MM.1S (cell line): ENCODE results near the gene NTM.

ENCODE experiments used
- DNase-seq: peaks from one replicate; pipeline ENCODE4 v3.0.0-alpha.2; 2015
- H2AFZ ChIP-seq: fragments of 300-600 bp; sonication (generic); 2 replicates; pipeline ENCODE4 v1.6.0; 2016; ENCODE audit warnings: antibody characterized with exemption, low read length
- H3F3A ChIP-seq: fragments of 300-600 bp; sonication (generic); 2 replicates; pipeline ENCODE4 v1.6.1; 2016; ENCODE audit warnings: mild to moderate bottlenecking, antibody characterized with exemption, low read length, moderate library complexity, mixed read lengths; ENCODE audit not compliant: insufficient read depth
- H3K27ac ChIP-seq: fragments of 300-600 bp; sonication (generic); 2 replicates; pipeline ENCODE4 v1.5.1; 2016; ENCODE audit warnings: mild to moderate bottlenecking, low read length
- H3K27me3 ChIP-seq: fragments of 300-600 bp; sonication (generic); replicated peaks from 2 replicates; pipeline ENCODE4 v1.6.0; 2016; ENCODE audit warnings: low read length; ENCODE audit not compliant: insufficient read depth
- H3K36me3 ChIP-seq: fragments of 300-600 bp; sonication (generic); replicated peaks from 2 replicates; pipeline ENCODE4 v1.6.1; 2016; ENCODE audit warnings: mild to moderate bottlenecking, low read length, mixed read lengths; ENCODE audit not compliant: insufficient read depth
- H3K4me1 ChIP-seq: fragments of 300-600 bp; sonication (generic); 2 replicates; pipeline ENCODE4 v1.6.1; 2016; ENCODE audit warnings: low read length, mixed read lengths
- H3K4me2 ChIP-seq: fragments of 300-600 bp; sonication (generic); 2 replicates; pipeline ENCODE4 v1.6.0; 2016; ENCODE audit warnings: low read depth, low read length
- H3K4me3 ChIP-seq: fragments of 300-600 bp; sonication (generic); 2 replicates; pipeline ENCODE4 v1.5.1; 2016; ENCODE audit warnings: low read length, mixed read lengths
- H3K79me2 ChIP-seq: fragments of 300-600 bp; sonication (generic); 2 replicates; pipeline ENCODE4 v1.6.1; 2016; ENCODE audit warnings: mixed run types, low read length, mixed read lengths
- H3K9ac ChIP-seq: fragments of 300-600 bp; sonication (generic); 2 replicates; pipeline ENCODE4 v1.6.1; 2016; ENCODE audit warnings: low read length, mixed read lengths
- H3K9me2 ChIP-seq: fragments of 300-600 bp; sonication (generic); replicated peaks from 2 replicates; pipeline ENCODE4 v1.6.1; 2016; ENCODE audit warnings: mild to moderate bottlenecking, low read length, mixed read lengths; ENCODE audit not compliant: insufficient read depth
- H3K9me3 ChIP-seq: fragments of 300-600 bp; sonication (generic); replicated peaks from 2 replicates; pipeline ENCODE4 v1.6.1; 2016; ENCODE audit warnings: mild to moderate bottlenecking, low read length, mixed read lengths; ENCODE audit not compliant: insufficient read depth
- H4K20me1 ChIP-seq: fragments of 300-600 bp; sonication (generic); 2 replicates; pipeline ENCODE4 v1.6.1; 2016; ENCODE audit warnings: mild to moderate bottlenecking, low read length, moderate library complexity, mixed read lengths; ENCODE audit not compliant: insufficient read depth
- CTCF ChIP-seq: fragments of 300-600 bp; sonication (generic); IDR thresholded peaks from 2 replicates; pipeline ENCODE4 v1.5.1; 2016; ENCODE audit warnings: antibody characterized with exemption, low read length, mixed read lengths
- EZH2 ChIP-seq: fragments of 300-600 bp; sonication (generic); optimal IDR thresholded peaks from 2 replicates; pipeline ENCODE3; 2017; ENCODE audit warnings: low read depth, mild to moderate bottlenecking, antibody characterized with exemption, low read length, mixed read lengths
- EZH2phosphoT487 ChIP-seq: fragments of 300-600 bp; sonication (generic); IDR thresholded peaks from 2 replicates; pipeline ENCODE4 v1.6.1; 2018; ENCODE audit warnings: antibody characterized with exemption, low read length

NTM gene

GRCh38 chr11:131353766-131354165 is 16.6 kb upstream of the NTM start:
- no peaks in the 10 kb centered on the region for H3F3A ChIP-seq
- H3K27ac ChIP-seq, result no peak overlapping the region
- H3K9ac ChIP-seq, result no peak overlapping the region
- no peaks in the 10 kb centered on the region for H3K9me2 ChIP-seq
- H3K4me1 ChIP-seq, result no peaks in the 10 kb centered on the region
- DNase-seq, result no peak
- no peaks in the 10 kb centered on the region for H3K9me3 ChIP-seq
- H3K4me2 ChIP-seq, result no peak overlapping the region
- H2AFZ ChIP-seq, result no peak overlapping the region
- no peaks in the 10 kb centered on the region for H3K36me3 ChIP-seq
- H3K4me3 ChIP-seq, result no peak overlapping the region
- TF ChIP-seq CTCF, result no peak
- TF ChIP-seq EZH2phosphoT487, result no peak
- TF ChIP-seq EZH2, result no peak
- H3K79me2 ChIP-seq, result no peaks in the 10 kb centered on the region
- no peaks in the 10 kb centered on the region for H4K20me1 ChIP-seq
- no peaks in the 10 kb centered on the region for H3K27me3 ChIP-seq

GRCh38 chr11:131354251-131354701 is 16.1 kb upstream of the NTM start:
- no peak for DNase-seq
- no peak overlapping the region for H3K27ac ChIP-seq

GRCh38 chr11:131356206-131356605 is 14.2 kb upstream of the NTM start:
- no peak for DNase-seq
- no peaks in the 10 kb centered on the region for H3K79me2 ChIP-seq

More at GRCh38 chr11:131354251-131354701, 16.1 kb upstream of the NTM start:
- Histone ChIP-seq H4K20me1 (no peaks in the 10 kb centered on the region), H3K9ac (no peak overlapping the region), H3K27me3 (no peaks in the 10 kb centered on the region), H3K4me2 (no peak overlapping the region), H3F3A (no peaks in the 10 kb centered on the region), H3K79me2 (no peaks in the 10 kb centered on the region), H3K4me3 (no peak overlapping the region), H3K36me3 (no peaks in the 10 kb centered on the region), H3K9me3 (no peaks in the 10 kb centered on the region), H2AFZ (no peak overlapping the region), H3K4me1 (no peaks in the 10 kb centered on the region), H3K9me2 (no peaks in the 10 kb centered on the region)
- TF ChIP-seq CTCF (no peak), EZH2 (no peak), EZH2phosphoT487 (no peak)

More at GRCh38 chr11:131356206-131356605, 14.2 kb upstream of the NTM start:
- no peak overlapping the region for H3K27ac ChIP-seq
- H3K27me3 ChIP-seq, result no peaks in the 10 kb centered on the region
- H3K9ac ChIP-seq, result no peak overlapping the region
- H3K36me3 ChIP-seq, result no peaks in the 10 kb centered on the region
- no peaks in the 10 kb centered on the region for H4K20me1 ChIP-seq
- H3K4me1 ChIP-seq, result no peaks in the 10 kb centered on the region
- no peaks in the 10 kb centered on the region for H3K9me2 ChIP-seq
- no peaks in the 10 kb centered on the region for H3K9me3 ChIP-seq
- H3K4me2 ChIP-seq, result no peak overlapping the region
- H2AFZ ChIP-seq, result no peak overlapping the region
- no peak for TF ChIP-seq EZH2
- no peak for TF ChIP-seq CTCF
- TF ChIP-seq EZH2phosphoT487, result no peak
- no peaks in the 10 kb centered on the region for H3F3A ChIP-seq
- H3K4me3 ChIP-seq, result no peak overlapping the region
